GM12891 (cell line): Measurements from ENCODE around the gene APOL3.

Experiments
- DNase-seq: peaks from one replicate; pipeline ENCODE4 v3.0.0; 2011; ENCODE audit warnings: low spot score; ENCODE audit not compliant: insufficient read length
- FAIRE-seq: peaks from 2 replicates; lab custom pipeline; 2011; peaks lifted over from hg19 to GRCh38; lab: Jason Lieb, UNC
- PAX5 ChIP-seq: IDR thresholded peaks from 2 replicates; pipeline ENCODE4 v1.6.1; 2011; ENCODE audit warnings: low read length, moderate library complexity, mild to moderate bottlenecking; ENCODE audit not compliant: insufficient read depth, severe bottlenecking
- POLR2A ChIP-seq: IDR thresholded peaks from 2 replicates; pipeline ENCODE4 v1.6.1; 2011; ENCODE audit warnings: low read depth, low read length, control low read depth
- POLR2AphosphoS5 ChIP-seq: IDR thresholded peaks from 2 replicates; pipeline ENCODE4 v1.6.1; 2011; ENCODE audit warnings: low read depth, low read length, control low read depth
- POU2F2 ChIP-seq: IDR thresholded peaks from 2 replicates; pipeline ENCODE4 v1.6.1; 2011; ENCODE audit warnings: low read depth, mild to moderate bottlenecking, control low read depth, low read length, moderate library complexity
- SPI1 ChIP-seq: IDR thresholded peaks from 2 replicates; pipeline ENCODE4 v1.6.1; 2011; ENCODE audit warnings: low read depth, low read length, control low read depth
- TAF1 ChIP-seq: IDR thresholded peaks from 2 replicates; pipeline ENCODE4 v1.6.1; 2011; ENCODE audit warnings: low read depth, low read length, control low read depth

APOL3 gene

DNA sequence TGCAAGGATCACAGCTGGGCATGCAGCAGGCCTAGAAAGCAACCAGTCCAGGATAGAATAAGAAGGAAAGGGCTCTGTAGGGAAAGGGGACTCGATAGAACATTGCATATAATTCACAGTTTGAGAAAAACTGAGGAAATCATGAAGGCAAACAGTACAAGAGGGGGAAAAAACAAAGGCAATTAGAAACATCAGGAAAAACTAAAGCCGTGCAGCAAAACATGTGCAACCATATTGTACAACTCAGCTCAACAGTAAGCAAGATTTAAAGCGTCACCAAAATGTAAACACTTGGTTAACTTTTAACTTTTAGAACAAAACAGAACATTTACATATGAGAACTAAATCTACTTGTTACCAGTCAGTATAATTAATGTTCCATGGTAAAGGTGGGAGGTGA, 8.5 kb downstream of the APOL3 start:
- DNase-seq (no peak), FAIRE-seq (no peak)
- TF ChIP-seq TAF1 = no peak
- no peak for TF ChIP-seq POLR2A
- no peak for TF ChIP-seq POLR2AphosphoS5
- no peak for TF ChIP-seq PAX5

GRCh38 chr22:36151006-36151595, 9.5 kb downstream of the APOL3 start:
- no peak for TF ChIP-seq PAX5
- no peak for TF ChIP-seq SPI1
- TF ChIP-seq TAF1 = no peak
- no peak for TF ChIP-seq POLR2AphosphoS5
- TF ChIP-seq POU2F2 = no peak
- no peak for TF ChIP-seq POLR2A
- DNase-seq (no peak), FAIRE-seq (no peak)

DNA sequence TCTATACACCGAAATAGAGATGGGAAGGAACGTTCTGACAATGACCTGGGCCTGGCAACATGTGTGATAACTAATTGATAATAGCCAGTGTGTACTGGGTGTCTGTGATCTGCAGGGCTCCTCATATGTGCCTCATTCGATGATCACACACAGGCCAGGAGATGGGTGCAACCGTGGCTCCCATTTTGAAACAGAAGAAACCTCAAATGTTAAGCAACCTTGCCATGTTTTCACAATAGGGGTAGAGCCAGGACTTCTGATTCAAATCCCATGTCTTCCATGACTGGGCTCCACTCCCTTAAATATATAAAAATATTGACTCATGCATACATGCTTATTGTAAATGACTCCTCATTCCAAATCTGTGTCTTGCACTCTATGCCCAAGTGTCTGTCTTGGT, 11.1 kb downstream of the APOL3 start:
- TF ChIP-seq POU2F2 (no peak), PAX5 (no peak), SPI1 (no peak), POLR2AphosphoS5 (no peak), POLR2A (no peak), TAF1 (no peak)
- FAIRE-seq = no peak
- no peak for DNase-seq

DNA sequence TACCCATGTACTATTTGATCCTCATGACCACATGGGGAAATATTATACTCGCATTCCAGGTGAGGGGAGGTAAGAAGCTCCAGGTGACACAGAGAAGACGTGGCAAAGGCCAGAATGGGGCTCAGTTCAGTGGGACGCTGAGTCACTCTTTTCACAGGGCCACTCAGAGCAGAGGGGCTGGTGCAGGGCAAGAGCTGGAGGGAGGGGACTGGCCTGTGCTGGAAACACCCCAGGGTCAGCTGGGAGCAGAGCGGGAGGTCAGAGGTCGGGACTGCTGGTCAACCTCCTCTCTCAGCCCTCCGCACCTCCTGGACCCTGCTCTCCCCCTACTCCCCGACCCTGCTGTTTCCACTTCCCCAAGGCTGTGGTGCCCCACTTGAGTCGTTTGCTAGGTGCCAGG, 12.1 kb downstream of the APOL3 start:
- no peak for FAIRE-seq
- no peak for DNase-seq
- TF ChIP-seq POU2F2 = no peak
- TF ChIP-seq POLR2A = no peak
- no peak for TF ChIP-seq PAX5
- no peak for TF ChIP-seq TAF1
- TF ChIP-seq POLR2AphosphoS5 = no peak
- TF ChIP-seq SPI1 = no peak

- no peak for FAIRE-seq
- no peak for DNase-seq
- no peak for TF ChIP-seq POLR2A
- no peak for TF ChIP-seq POU2F2
- TF ChIP-seq POLR2AphosphoS5 = no peak
- no peak for TF ChIP-seq TAF1
- TF ChIP-seq PAX5 = no peak
- TF ChIP-seq SPI1 = no peak
Measured at GRCh38 chr22:36147196-36147791, 13.3 kb downstream of the APOL3 start.

DNA sequence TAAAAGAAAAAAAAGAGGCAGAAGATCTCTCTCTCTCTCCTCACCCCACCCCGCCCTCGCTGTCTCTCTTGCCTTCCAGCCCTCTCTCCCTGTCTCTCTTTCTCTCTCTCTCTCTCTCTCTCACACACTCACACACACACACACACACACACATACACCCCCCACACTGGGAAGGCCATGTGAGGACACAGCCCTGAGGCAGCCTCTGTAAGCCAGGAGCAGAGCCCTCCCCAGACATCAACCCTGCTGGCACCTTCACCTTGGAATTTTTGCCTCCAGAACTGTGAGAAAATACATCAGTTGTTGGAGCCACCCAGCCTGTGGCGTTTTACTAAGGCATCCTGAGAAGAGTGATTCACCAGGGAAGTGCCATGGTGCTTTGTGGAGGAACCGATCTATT, 14.7 kb downstream of the APOL3 start:
- FAIRE-seq (no peak), DNase-seq (no peak)
- no peak for TF ChIP-seq POLR2AphosphoS5
- TF ChIP-seq POU2F2 = no peak
- no peak for TF ChIP-seq SPI1
- no peak for TF ChIP-seq POLR2A
- no peak for TF ChIP-seq TAF1
- TF ChIP-seq PAX5 = no peak

DNA sequence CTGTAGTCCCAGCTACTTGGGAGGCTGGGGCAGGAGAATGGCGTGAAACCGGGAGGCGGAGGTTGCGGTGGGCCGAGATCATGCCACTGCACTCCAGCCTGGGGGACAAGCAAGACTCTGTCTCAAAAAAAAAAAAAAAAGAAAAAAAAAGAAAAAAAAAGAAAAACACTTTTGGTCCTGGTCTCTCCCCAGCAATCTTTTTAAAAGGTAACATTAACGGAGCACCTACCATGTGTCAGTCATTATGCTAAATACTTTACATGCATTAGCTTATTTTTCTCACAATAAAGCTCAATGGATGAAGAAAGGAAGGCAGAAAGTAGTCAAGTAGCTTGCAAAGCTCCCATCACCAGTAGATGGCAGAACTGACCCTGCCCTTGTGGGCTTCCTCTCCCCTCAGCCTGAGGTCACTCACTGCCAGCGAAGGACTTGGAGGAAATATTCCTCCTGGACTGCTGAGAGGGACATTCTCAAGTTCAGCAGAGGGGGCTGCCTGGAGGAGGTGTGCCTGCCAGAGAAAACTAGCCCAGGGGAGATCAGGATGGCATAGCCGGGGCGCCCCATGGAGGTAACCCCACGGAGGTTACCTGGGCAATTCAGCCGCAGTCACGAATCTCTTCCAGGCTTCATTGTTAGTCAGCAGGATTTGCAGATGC, 15.5 kb downstream of the APOL3 start:
- TF ChIP-seq POU2F2 (no peak), POLR2A (no peak), SPI1 (0 out of 2 replicates have a peak, but pooled peaks have one; percentile 10), PAX5 (no peak), TAF1 (no peak), POLR2AphosphoS5 (no peak)
- FAIRE-seq (peak; percentile 94), DNase-seq (no peak)

GRCh38 chr22:36143956-36144355, 16.6 kb downstream of the APOL3 start:
- no peak for TF ChIP-seq TAF1
- TF ChIP-seq POLR2AphosphoS5 = no peak
- TF ChIP-seq PAX5 = no peak
- no peak for TF ChIP-seq POU2F2
- no peak for TF ChIP-seq SPI1
- TF ChIP-seq POLR2A = no peak
- DNase-seq = no peak
- no peak for FAIRE-seq

- FAIRE-seq (no peak), DNase-seq (no peak)
- TF ChIP-seq POLR2AphosphoS5 (no peak), POLR2A (no peak), TAF1 (no peak), SPI1 (no peak), PAX5 (no peak), POU2F2 (no peak)
Measured at GRCh38 chr22:36143066-36143815, 17.3 kb downstream of the APOL3 start.
